Stimulated activated CD4-positive, alpha-beta T cell treated with anti-CD3 and anti-CD28 coated beads, TNF-alpha, amount 100 ng/mL, for 48 hours (primary cell): ENCODE data around the gene ZKSCAN2.
A peak's percentile ranks its signal among the peaks of the same experiment; 100 is the strongest.

Experiments
- DNase-seq, 3 donors: peaks; one replicate each; pipeline ENCODE4 v3.0.0-alpha.2; 2020; ENCODE audit warnings: low read depth in 3 of 3

Gene ZKSCAN2

GRCh38 chr16:25257470-25257955, at the start of gene ZKSCAN2:
ZKSCAN2 (minus strand) TSS chr16:25257845; CDS start chr16:25257127, 718 bp downstream.
- peak; percentile 65 to 86 (median 77) for DNase-seq

GRCh38 chr16:25299792-25300590, 42.3 kb upstream of the ZKSCAN2 start:
- no peak for DNase-seq

DNA sequence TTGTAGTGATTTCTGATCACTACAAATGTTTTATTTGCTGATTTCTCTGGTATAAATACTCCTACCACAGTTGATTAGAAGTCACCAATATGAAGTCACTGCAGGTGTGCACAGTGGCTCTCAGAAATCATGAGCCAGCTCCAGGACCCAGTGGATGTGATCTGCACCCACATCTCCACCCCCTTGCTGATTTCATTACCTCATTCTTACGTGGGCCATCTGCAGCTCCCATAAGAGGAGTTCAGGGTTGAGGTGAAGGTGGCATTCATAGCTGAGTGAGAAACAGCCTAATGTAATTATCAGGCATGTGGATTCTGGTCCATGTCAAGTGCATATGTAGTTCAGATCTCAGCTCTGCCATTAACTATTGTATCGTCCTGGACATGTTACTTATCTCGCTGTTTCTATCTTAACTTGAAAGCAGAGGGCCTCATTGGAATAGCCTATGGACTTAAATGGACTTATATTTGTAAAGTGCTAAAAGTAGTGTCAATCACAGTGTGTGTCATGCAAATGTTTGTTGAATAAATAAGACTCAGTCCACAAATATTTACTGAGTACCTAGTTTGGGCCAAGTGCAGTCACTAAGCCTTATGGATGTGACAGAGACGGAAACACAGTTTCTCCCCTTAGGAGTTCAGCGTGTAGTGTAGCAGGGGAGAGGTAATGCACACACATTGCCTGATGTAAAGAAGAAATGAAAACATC, 40.7 kb upstream of the ZKSCAN2 start:
- DNase-seq: no peak

GRCh38 chr16:25297151-25297787, 39.6 kb upstream of the ZKSCAN2 start:
- no peak for DNase-seq

- DNase-seq: no peak
Observed at GRCh38 chr16:25291580-25291979, 33.9 kb upstream of the ZKSCAN2 start.

- no peak for DNase-seq
Observed at GRCh38 chr16:25289466-25289865, 31.8 kb upstream of the ZKSCAN2 start.

GRCh38 chr16:25279491-25279890, 21.8 kb upstream of the ZKSCAN2 start:
- DNase-seq: no peak

- DNase-seq: no peak
Observed at GRCh38 chr16:25271421-25271820, 13.8 kb upstream of the ZKSCAN2 start.

DNA sequence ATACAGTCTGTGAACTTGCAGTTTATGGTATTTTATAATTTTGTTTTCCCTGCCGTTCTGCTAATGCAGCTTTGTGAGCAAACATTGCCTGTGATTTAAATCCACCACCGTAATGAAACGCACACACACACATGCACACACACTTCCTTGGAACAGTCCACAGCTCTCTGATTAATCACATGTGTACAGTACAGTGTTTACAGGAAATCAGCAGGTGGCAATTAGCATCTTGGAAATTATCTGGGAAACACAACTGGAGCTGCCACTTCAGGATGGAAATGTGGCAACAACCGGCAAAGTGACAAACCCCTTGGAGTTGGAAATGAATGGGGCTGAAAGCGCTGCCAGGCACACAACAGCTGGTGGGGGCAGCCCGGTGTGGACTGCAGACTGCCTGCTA, 12.9 kb upstream of the ZKSCAN2 start:
- no peak for DNase-seq

GRCh38 chr16:25269879-25270278, 12.2 kb upstream of the ZKSCAN2 start:
- DNase-seq: no peak

DNA sequence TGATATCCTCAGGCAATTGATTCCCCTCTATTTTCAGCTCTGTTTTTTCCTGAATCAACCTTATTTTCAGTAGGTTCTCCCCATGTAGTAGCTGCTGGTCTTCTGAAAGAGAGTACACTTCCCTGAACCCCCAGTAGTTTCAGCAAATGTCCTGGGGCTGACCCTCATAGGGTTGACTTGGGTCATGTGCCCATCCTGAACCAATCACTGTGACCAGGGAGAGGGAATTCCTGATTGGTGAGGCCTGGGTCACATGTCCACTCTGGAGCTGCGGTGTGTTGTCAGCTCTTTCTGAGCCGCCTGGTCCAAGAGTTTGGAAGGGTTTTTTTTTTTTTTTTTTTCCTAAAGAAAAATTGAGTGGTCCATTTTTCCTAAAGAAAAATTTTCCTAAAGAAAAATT, 8.3 kb upstream of the ZKSCAN2 start:
- DNase-seq: no peak

GRCh38 chr16:25264597-25264996, 7.0 kb upstream of the ZKSCAN2 start:
- no peak for DNase-seq

GRCh38 chr16:25260416-25260815, 2.8 kb upstream of the ZKSCAN2 start:
- no peak for DNase-seq

GRCh38 chr16:25258861-25259179, 1.2 kb upstream of the ZKSCAN2 start:
- DNase-seq: no peak

- peak; percentile 65 to 79 (median 66) for DNase-seq
Observed at GRCh38 chr16:25257956-25258860, 563 bp upstream of the ZKSCAN2 start.

DNA sequence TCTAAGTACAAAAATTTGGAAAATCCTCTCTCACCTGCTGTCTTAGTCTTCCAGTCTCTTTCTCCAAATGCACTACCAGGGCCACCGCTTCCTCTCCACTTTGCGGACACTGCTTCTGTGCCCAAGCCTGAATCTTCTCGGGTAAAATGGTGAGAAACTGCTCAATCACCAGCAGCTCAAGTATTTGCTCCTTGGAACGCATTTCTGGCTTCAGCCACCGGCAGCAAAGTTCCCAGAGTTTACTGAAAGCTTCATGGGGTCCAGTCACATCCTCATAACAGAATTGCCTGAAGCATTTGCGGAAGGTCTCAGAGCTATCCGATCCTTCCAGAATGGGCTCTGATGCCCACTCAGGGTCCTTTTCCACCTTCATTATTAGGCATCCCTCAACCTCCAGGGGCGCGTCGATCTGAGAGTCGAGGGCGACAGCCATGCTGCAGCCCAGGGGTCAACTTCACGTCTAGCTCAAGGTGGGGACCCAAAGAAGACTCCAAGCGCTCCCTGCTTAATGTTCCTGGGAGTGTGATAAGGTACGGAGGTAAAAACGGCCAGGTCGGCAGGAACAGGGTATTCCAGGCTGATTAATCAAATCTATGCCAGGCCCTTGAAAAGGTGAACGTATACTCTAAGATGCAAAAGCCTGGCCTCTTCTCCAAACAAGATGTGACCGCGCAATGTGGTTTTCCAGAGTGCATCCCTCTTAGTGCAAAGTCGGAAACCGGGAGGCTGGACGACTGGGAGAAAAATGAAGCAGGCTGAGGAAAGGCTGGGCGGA, 763 bp downstream of the ZKSCAN2 start:
- DNase-seq: no peak

GRCh38 chr16:25253322-25253721, 4.3 kb downstream of the ZKSCAN2 start:
- no peak for DNase-seq

- no peak for DNase-seq
Observed at GRCh38 chr16:25250467-25250866, 7.2 kb downstream of the ZKSCAN2 start.

DNA sequence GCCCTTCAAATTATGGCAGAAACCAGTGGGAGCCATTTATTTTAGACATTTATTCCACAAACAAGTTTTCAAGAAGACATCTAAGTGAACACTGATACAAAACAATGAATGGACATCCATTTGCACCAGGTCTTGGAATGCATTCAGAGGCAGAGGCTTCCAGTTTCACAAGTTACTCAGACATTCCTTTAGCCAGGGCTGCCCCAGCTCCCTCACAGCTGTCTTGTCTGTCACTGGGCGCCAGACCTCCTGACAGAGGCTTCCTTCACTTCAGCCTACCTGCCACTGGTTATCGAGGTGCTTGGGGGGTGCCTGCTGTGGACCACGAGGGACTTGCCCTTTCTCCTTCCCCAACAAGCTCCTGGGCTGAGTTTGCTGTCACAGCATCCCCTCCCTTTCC, 21.7 kb downstream of the ZKSCAN2 start:
- no peak for DNase-seq

DNA sequence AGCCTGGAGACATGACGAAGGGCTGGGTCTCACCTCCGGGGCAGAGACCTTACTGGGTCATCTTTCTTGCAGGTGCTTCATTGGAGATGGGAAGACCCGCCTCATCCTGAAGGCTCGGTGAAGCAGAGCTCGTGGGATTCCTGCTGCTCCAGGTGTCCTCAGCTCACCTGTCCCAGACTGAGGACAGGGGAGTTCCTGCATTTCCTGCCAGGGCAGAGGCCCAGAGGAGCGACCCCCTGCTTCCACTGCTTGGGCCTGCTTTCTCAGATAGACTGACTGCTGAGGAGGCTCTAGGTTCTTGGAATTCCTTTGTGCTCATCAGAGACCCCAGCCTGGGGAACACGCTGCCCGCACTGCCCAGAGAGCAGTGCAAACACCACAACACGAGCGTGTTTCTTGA, 29.3 kb downstream of the ZKSCAN2 start:
- no peak for DNase-seq
